ENCODE data around the gene MAOB. TPM values are rescaled to one million over a fixed set of nuclear protein-coding genes. Genes with fewer than 3 reads are reported as not detected.

Gene MAOB
- total RNA-seq, 1 donor from 2014 or later, result 1.6 TPM

Other genes with a start within 250 kb of the MAOB start
- 11.9 TPM for gene MAOA, start 226.2 kb downstream of the MAOB start, total RNA-seq
- gene NDP, start 90.9 kb upstream of the MAOB start, total RNA-seq, result 15.1 TPM

All from occipital lobe (tissue), 1 donor.